ENCODE data around the gene PREB. TPM values are rescaled to one million over a fixed set of nuclear protein-coding genes. Genes with fewer than 3 reads are reported as not detected.

PREB gene
- total RNA-seq, 1 donor from 2014 or later, result 66.0 TPM

GRCh38 chr2:27084297-27085061, 50.0 kb downstream of the PREB start:
- Histone ChIP-seq H3K4me3 (ENCODE audit: low read depth, low read length) (no peak overlapping the region), H3K27me3 (ENCODE audit: control insufficient read depth, insufficient read depth, low read length) (no peaks in the 10 kb centered on the region), H3K36me3 (ENCODE audit: control insufficient read depth, insufficient read depth, low read length) (no peaks in the 10 kb centered on the region)
- TF ChIP-seq CTCF (IDR thresholded peaks at IDR 0.05; ENCODE audit: insufficient read depth, low read length, poor library complexity, severe bottlenecking), result no peak
- DNase-seq (ENCODE audit: low read depth), result no peak

- no peaks in the 10 kb centered on the region for H3K27me3 ChIP-seq (ENCODE audit: control insufficient read depth, insufficient read depth, low read length)
- H3K4me3 ChIP-seq (ENCODE audit: low read depth, low read length), result no peak overlapping the region
- no peaks in the 10 kb centered on the region for H3K36me3 ChIP-seq (ENCODE audit: control insufficient read depth, insufficient read depth, low read length)
- no peak for DNase-seq (ENCODE audit: low read depth)
- no peak for TF ChIP-seq CTCF (IDR thresholded peaks at IDR 0.05; ENCODE audit: insufficient read depth, low read length, poor library complexity, severe bottlenecking)
These were observed 50.8 kb downstream of the PREB start for GRCh38 chr2:27083410-27084296.

GRCh38 chr2:27082773-27083409, 51.5 kb downstream of the PREB start:
- Histone ChIP-seq H3K27me3 (ENCODE audit: control insufficient read depth, insufficient read depth, low read length) (no peaks in the 10 kb centered on the region), H3K4me3 (ENCODE audit: low read depth, low read length) (no peak overlapping the region), H3K36me3 (ENCODE audit: control insufficient read depth, insufficient read depth, low read length) (no peaks in the 10 kb centered on the region)
- no peak for TF ChIP-seq CTCF (IDR thresholded peaks at IDR 0.05; ENCODE audit: insufficient read depth, low read length, poor library complexity, severe bottlenecking)
- no peak for DNase-seq (ENCODE audit: low read depth)

GRCh38 chr2:27081984-27082772, 52.3 kb downstream of the PREB start:
- DNase-seq (ENCODE audit: low read depth), result no peak
- no peaks in the 10 kb centered on the region for H3K27me3 ChIP-seq (ENCODE audit: control insufficient read depth, insufficient read depth, low read length)
- H3K4me3 ChIP-seq (ENCODE audit: low read depth, low read length), result no peak overlapping the region
- no peak for TF ChIP-seq CTCF (IDR thresholded peaks at IDR 0.05; ENCODE audit: insufficient read depth, low read length, poor library complexity, severe bottlenecking)
- H3K36me3 ChIP-seq (ENCODE audit: control insufficient read depth, insufficient read depth, low read length), result no peaks in the 10 kb centered on the region

Other genes starting within 250 kb of the PREB start
- 4.6 and 5.0 TPM in 2 replicates for gene MAPRE3, start 164.0 kb downstream of the PREB start, total RNA-seq
- gene TMEM214, start 101.7 kb downstream of the PREB start, total RNA-seq, result 27.0 and 36.1 TPM in 2 replicates
- 28.6 and 32.0 TPM in 2 replicates for gene AGBL5, start 83.0 kb downstream of the PREB start, total RNA-seq
- gene OST4, start 63.0 kb downstream of the PREB start, total RNA-seq, result 237 and 272 TPM in 2 replicates
- 7.4 and 9.5 TPM in 2 replicates for gene EMILIN1, start 56.0 kb downstream of the PREB start, total RNA-seq
- 3.1 and 3.8 TPM in 2 replicates for gene KHK, start 47.9 kb downstream of the PREB start, total RNA-seq
- gene CGREF1, start 15.5 kb downstream of the PREB start, total RNA-seq, result 1.8 and 2.5 TPM in 2 replicates
- gene ABHD1, start 10.8 kb downstream of the PREB start, total RNA-seq, result not detected in 2 replicates
- not detected in 2 replicates for gene PRR30, start 4.8 kb upstream of the PREB start, total RNA-seq
- not detected in 2 replicates for gene TCF23, start 14.4 kb upstream of the PREB start, total RNA-seq
- 146 and 161 TPM in 2 replicates for gene ATRAID, start 77.4 kb upstream of the PREB start, total RNA-seq
- 52.1 and 67.7 TPM in 2 replicates for gene SLC5A6, start 77.6 kb upstream of the PREB start, total RNA-seq
- 60.0 and 63.5 TPM in 2 replicates for gene CAD, start 82.7 kb upstream of the PREB start, total RNA-seq
- gene SLC30A3, start 128.4 kb upstream of the PREB start, total RNA-seq, result 0.08 and 0.27 TPM in 2 replicates
- not detected in 2 replicates for gene DNAJC5G, start 140.8 kb upstream of the PREB start, total RNA-seq
- gene TRIM54, start 147.8 kb upstream of the PREB start, total RNA-seq, result 0.27 and 0.33 TPM in 2 replicates
- 1.6 and 1.7 TPM in 2 replicates for gene UCN, start 173.8 kb upstream of the PREB start, total RNA-seq
- gene MPV17, start 188.5 kb upstream of the PREB start, total RNA-seq, result 90.7 and 105 TPM in 2 replicates
- 53.1 and 54.9 TPM in 2 replicates for gene GTF3C2, start 222.1 kb upstream of the PREB start, total RNA-seq
- 39.8 and 46.7 TPM in 2 replicates for gene EIF2B4, start 235.7 kb upstream of the PREB start, total RNA-seq
- 92.1 and 120 TPM in 2 replicates for gene SNX17, start 236.0 kb upstream of the PREB start, total RNA-seq
- gene ZNF513, start 246.1 kb upstream of the PREB start, total RNA-seq, result 10.3 and 11.5 TPM in 2 replicates

Measured in kidney epithelial cell (primary cell).